Stimulated activated CD4-positive, alpha-beta T cell treated with anti-CD3 and anti-CD28 coated beads, Interleukin-1b, Interleukin-23, amount 100 ng/mL, for 24 hours (primary cell): ENCODE data around the gene FOSL2.
A peak's percentile ranks its signal among the peaks of the same experiment; 100 is the strongest.

Experiments used
- DNase-seq, 4 experiments: peaks; one replicate each; pipeline ENCODE4 v3.0.0-alpha.2; 2020; ENCODE audit warnings: low read depth in 4 of 4, low spot score in 1 of 4

Gene FOSL2

DNA sequence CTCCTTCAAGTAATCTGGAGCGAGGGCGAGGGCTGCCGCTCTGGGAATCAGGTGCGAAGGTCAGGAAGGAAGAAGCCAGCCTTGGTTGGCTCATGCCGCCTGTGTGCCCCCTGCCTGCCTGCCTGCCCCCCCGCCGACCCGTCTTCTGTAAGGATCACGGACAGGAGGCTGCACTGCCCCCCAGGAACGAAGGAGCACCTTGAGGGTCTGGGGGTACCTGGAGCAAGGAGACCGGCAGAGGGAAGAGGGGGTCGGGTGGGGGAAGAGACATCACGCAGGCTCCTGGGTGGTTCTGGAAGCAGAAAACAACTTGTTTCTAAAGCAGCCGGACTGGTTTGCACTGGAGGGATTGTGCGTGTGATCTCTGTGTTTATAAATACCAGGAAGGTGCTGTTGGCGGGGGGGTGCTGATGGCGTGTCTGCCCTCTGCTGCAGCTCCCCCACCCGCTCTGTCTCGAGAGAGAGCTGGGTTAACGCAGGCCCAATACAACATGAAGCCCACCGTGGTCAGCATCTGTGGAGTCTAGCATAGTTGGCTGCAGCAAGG is 1.7 kb downstream of the FOSL2 start:
- DNase-seq, result no peak

GRCh38 chr2:28394997-28395333 is 2.3 kb downstream of the FOSL2 start:
- no peak for DNase-seq

GRCh38 chr2:28395334-28396061 is 2.8 kb downstream of the FOSL2 start:
- no peak for DNase-seq

DNA sequence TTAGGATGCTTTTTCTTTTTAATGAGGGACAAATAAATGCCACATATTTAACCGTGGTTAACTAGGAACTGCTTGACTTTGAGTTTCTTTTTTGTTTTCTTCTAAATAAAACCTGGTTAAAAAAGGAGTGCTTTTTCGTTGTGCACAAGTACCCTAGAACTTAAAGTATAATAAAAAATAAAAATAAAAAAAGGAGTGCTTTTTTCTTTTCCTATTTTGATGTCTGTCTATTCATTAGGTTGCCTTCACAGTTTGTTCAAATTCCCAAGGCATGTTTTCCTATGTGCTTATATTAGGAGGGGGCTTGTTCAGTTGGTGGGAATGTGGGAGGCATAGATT is 4.4 kb downstream of the FOSL2 start:
- no peak for DNase-seq

- no peak for DNase-seq
Observed at GRCh38 chr2:28398101-28398834, 5.6 kb downstream of the FOSL2 start.

DNA sequence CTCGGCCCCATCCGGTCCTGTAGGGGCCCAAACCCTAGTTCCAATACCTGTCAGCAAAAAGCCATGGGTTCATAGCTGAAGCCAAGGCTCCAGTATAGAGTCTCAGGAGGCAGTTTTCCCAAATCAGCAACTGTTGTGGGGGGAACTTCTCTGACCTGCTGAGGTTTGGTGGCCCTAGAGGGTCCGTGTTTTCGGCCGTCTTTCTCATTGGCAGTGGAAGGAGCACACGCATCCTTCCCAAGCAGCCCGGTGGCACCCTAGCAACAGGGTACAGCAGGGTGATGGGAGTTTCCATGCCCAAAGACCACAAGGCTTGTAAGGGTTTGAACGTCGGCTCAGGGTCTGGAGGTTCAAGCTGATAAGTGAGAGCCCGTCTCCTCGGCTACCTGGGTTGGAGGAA is 6.6 kb downstream of the FOSL2 start:
- no peak for DNase-seq

DNA sequence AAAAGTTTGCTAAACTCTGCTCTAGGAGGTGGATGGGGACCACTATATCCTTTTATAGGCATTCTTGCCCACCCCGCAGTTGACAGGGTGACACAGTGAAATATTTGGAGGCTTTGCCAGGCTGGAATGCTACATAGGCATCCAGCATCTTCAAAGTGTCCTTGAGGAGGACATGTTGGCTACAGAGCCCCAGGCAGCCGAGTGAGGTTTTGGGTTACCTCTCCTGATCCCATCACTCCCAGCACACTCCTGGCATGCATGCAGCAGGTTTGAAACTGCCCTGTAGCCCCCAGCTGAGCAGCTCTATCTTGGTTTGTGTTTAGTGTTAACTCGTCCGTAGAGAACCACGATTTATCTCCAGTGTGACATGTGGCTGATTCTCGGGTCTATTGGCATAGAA is 7.3 kb downstream of the FOSL2 start:
- DNase-seq, result no peak

DNA sequence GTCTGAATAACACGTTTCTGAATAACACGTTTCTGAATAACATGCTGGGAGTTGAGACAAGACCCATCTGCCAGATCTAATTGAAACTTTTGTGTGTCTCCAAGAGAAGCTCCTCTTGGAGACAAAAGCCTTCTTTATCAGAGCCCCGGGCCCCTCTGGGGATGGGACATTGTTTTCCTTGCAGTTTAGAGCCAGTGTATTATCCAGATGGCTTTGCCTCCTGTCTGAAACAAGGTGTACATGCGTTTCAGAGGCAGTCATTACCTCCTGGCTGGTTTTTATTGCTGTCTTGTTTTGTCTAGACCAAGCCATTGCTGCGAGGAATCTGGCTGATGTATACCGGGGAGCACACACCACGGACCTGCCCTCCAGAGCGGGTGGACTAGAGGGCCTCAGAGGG is 7.8 kb downstream of the FOSL2 start:
- no peak for DNase-seq

GRCh38 chr2:28400921-28401320 is 8.3 kb downstream of the FOSL2 start:
- DNase-seq, result no peak

- DNase-seq, result no peak
Observed at GRCh38 chr2:28401411-28401810, 8.8 kb downstream of the FOSL2 start.

DNA sequence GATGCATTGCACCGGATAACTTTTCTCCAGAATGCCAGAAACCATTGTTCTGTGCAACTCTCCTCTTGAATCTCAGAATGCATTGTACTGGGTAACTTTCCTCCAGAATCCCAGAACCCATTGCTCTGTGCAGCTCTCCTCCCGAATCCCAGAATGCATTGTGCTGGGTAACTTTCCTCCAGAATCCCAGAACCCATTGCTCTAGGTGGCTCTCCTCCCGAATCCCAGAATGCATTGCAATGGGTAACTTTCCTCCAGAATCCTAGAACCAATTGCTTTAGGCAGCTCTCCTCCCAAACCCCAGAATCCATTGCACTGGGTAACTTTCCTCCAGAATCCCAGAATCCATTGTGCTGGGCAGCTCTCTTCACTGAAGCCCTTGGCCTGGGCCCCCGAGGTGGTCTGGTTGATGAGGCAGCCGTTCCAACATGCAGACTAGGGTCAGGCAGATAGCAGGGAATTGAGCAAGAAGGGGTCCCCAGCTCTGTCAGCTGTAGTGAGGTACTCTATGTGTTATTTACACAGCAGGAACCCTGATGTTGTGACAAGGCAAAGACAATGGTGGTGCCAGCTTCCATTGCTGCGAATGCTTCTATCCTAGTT is 9.4 kb downstream of the FOSL2 start:
- DNase-seq, result no peak

GRCh38 chr2:28403370-28403956 is 10.8 kb downstream of the FOSL2 start:
- no peak for DNase-seq

DNA sequence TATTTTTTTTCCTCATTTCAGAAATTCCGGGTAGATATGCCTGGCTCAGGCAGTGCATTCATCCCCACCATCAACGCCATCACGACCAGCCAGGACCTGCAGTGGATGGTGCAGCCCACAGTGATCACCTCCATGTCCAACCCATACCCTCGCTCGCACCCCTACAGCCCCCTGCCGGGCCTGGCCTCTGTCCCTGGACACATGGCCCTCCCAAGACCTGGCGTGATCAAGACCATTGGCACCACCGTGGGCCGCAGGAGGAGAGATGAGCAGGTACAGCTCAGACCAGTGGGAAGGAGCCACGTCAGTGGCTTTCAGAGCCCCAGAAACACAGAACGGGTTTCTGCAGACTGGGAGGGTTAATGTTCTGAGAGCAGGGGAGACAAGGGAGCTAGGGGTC is 11.4 kb downstream of the FOSL2 start:
- DNase-seq, result no peak

- no peak for DNase-seq
Observed at GRCh38 chr2:28405537-28405936, 12.9 kb downstream of the FOSL2 start.

GRCh38 chr2:28406276-28407096 is 13.8 kb downstream of the FOSL2 start:
- no peak for DNase-seq

DNA sequence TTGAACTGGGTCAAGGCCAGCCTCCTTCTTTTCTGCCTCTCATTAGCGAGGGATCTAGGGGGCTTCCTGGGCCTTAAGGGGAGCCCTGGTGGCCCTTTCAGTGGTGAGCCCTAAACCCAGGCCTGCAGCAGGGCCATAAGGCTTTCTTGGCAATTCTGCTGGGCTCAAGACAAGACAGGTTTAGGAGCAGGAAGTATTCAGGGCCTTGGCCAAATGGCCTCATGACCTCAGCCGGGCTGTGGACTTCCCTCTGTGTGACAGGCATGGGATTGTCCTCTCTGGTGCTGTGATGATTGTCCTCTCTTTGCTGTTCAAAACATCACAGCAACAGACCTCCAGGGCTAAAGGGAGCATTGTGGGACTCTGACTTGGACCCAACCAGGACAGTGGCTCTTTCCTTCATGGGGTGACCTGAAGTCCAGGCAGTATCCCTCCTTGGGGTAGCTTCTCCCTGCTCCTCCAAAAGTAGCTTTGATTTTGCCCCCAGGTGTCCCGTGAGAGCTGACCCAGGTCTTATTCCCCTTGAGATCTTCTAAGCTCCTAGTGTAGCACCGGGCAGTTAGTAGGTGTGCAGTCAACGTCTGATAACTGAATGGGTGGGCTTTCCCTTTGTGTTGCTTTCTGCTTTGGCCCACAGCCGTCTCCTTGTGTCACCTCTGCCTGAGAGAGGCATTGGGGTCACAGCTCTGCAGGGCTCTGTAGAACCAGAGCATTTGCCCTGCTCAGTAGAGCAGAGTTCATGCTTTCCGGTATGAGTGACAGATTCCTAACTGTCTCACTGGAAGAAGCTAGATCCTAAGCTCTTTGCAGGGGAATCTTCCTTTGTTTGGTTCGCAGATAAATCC is 14.7 kb downstream of the FOSL2 start:
- no peak for DNase-seq

- DNase-seq, result no peak
Observed at GRCh38 chr2:28407976-28408690, 15.5 kb downstream of the FOSL2 start.

GRCh38 chr2:28408764-28409599 is 16.3 kb downstream of the FOSL2 start:
- peak in 1 of 4 experiments; percentile 63 for DNase-seq
